K562 (cell line): ENCODE measurements around the gene TUBA4B. TPM values are rescaled to one million over a fixed set of nuclear protein-coding genes. Genes with fewer than 3 reads are reported as not detected.
A peak's percentile ranks its signal among the peaks of the same experiment; 100 is the strongest.

Experiments
- BRF1 ChIP-seq: IDR thresholded peaks from 3 replicates; pipeline ENCODE4 v1.6.1; 2011; ENCODE audit warnings: borderline replicate concordance, mild to moderate bottlenecking; ENCODE audit not compliant: insufficient read length; ENCODE audit errors: extremely low read depth
- DMBX1 ChIP-seq: fragments of 250-450 bp; sonication (Bioruptor Pico); IDR thresholded peaks from 2 replicates; pipeline ENCODE4 v1.8.0; 2022; ENCODE audit warnings: inconsistent platforms, mild to moderate bottlenecking, moderate library complexity, borderline replicate concordance
- E2F3 ChIP-seq: fragments of 250-450 bp; sonication (Bioruptor Pico); IDR thresholded peaks from 2 replicates; pipeline ENCODE4 v1.4.0; 2020; ENCODE audit warnings: mild to moderate bottlenecking
- HDAC6 ChIP-seq: IDR thresholded peaks from 2 replicates; pipeline ENCODE4 v1.6.1; 2012; ENCODE audit warnings: low read depth, mild to moderate bottlenecking, control low read depth, inconsistent platforms, low read length, moderate library complexity
- HLTF ChIP-seq: fragments of 450-650 bp; IDR thresholded peaks from 2 replicates; pipeline ENCODE4 v1.6.1; 2016
- HMBOX1 ChIP-seq: sonication (generic); IDR thresholded peaks from 2 replicates; pipeline ENCODE4 v1.6.1; 2016
- HNRNPLL ChIP-seq: fragments of 200-400 bp; formaldehyde crosslinking; IDR thresholded peaks from 2 replicates; pipeline ENCODE4 v1.6.1; 2017; ENCODE audit warnings: low read length, low read depth, mild to moderate bottlenecking; ENCODE audit not compliant: poor library complexity, severe bottlenecking
- ILF3 ChIP-seq: fragments of 450-650 bp; IDR thresholded peaks from 2 replicates; pipeline ENCODE4 v1.6.1; 2018; ENCODE audit warnings: antibody characterized with exemption, mild to moderate bottlenecking, moderate library complexity, borderline replicate concordance
- KDM5B ChIP-seq: fragments of 200-600 bp; sonication (generic); IDR thresholded peaks from 2 replicates; pipeline ENCODE4 v1.6.1; 2012; ENCODE audit warnings: low read depth, mild to moderate bottlenecking, moderate library complexity, low read length, control low read depth, inconsistent platforms; ENCODE audit not compliant: insufficient replicate concordance
- L3MBTL2 ChIP-seq: fragments of 450-650 bp; IDR thresholded peaks from 2 replicates; pipeline ENCODE4 v1.6.1; 2016; ENCODE audit warnings: mild to moderate bottlenecking, moderate library complexity
- MBD2 ChIP-seq: sonication (generic); IDR thresholded peaks from 2 replicates; pipeline ENCODE4 v1.6.1; 2016; ENCODE audit warnings: low read depth, borderline replicate concordance
- MEF2D ChIP-seq: conservative IDR thresholded peaks from 2 replicates; pipeline ENCODE4 v1.6.1; 2016; ENCODE audit warnings: low read depth, missing genetic modification characterization, missing compliant biosample characterization
- NCOA1 ChIP-seq: fragments of 450-650 bp; IDR thresholded peaks from 2 replicates; pipeline ENCODE4 v1.6.1; 2016; ENCODE audit warnings: low read depth
- NCOA4 ChIP-seq: fragments of 450-650 bp; IDR thresholded peaks from 2 replicates; pipeline ENCODE4 v1.6.1; 2018; ENCODE audit warnings: mild to moderate bottlenecking; ENCODE audit not compliant: partially characterized antibody
- NRF1 ChIP-seq, 2 experiments: fragments of 450-650 bp; IDR thresholded peaks in 1 of 2; conservative IDR thresholded peaks in 1 of 2; 2 replicates each; pipeline ENCODE4 v1.6.1; 2014; ENCODE audit warnings: mild to moderate bottlenecking in 2 of 2
- PCBP1 ChIP-seq: fragments of 200-400 bp; formaldehyde crosslinking; IDR thresholded peaks from 2 replicates; pipeline ENCODE4 v1.6.1; 2018; ENCODE audit warnings: mild to moderate bottlenecking, low read depth, low read length; ENCODE audit not compliant: poor library complexity, severe bottlenecking
- POLR2A ChIP-seq: fragments of 450-650 bp; conservative IDR thresholded peaks from 2 replicates; pipeline ENCODE4 v1.6.1; 2016
- POLR2G ChIP-seq: fragments of 200-400 bp; formaldehyde crosslinking; IDR thresholded peaks from 2 replicates; pipeline ENCODE4 v1.6.1; 2017; ENCODE audit warnings: low read depth, mild to moderate bottlenecking, antibody characterized with exemption, low read length, moderate library complexity
- RAD51 ChIP-seq: fragments of 450-650 bp; IDR thresholded peaks from 2 replicates; pipeline ENCODE4 v1.7.1; 2016; ENCODE audit warnings: low read depth, mild to moderate bottlenecking, borderline replicate concordance
- RBBP5 ChIP-seq: fragments of 200-600 bp; sonication (generic); IDR thresholded peaks from 2 replicates; pipeline ENCODE4 v1.6.1; 2012; ENCODE audit warnings: borderline replicate concordance, mild to moderate bottlenecking, low read length, control low read depth, inconsistent platforms; ENCODE audit not compliant: insufficient read depth, poor library complexity, severe bottlenecking
- RBM25 ChIP-seq: fragments of 200-400 bp; formaldehyde crosslinking; IDR thresholded peaks from 2 replicates; pipeline ENCODE4 v1.6.1; 2018; ENCODE audit warnings: low read length, low read depth, moderate library complexity; ENCODE audit not compliant: severe bottlenecking
- SP2 ChIP-seq: IDR thresholded peaks from 2 replicates; pipeline ENCODE4 v1.6.1; 2011; ENCODE audit warnings: mild to moderate bottlenecking, low read depth, low read length, moderate library complexity; ENCODE audit not compliant: poor library complexity, severe bottlenecking; ENCODE audit errors: extremely low read depth
- TAF1 ChIP-seq: IDR thresholded peaks from 2 replicates; pipeline ENCODE4 v1.6.1; 2011; ENCODE audit warnings: mild to moderate bottlenecking, low read length, moderate library complexity; ENCODE audit not compliant: insufficient read depth, control insufficient read depth, severe bottlenecking; ENCODE audit errors: extremely low read depth
- TAL1 ChIP-seq: fragments of 450-650 bp; IDR thresholded peaks from 2 replicates; pipeline ENCODE4 v1.6.1; 2016; ENCODE audit warnings: mild to moderate bottlenecking
- USF1 ChIP-seq: sonication (generic); formaldehyde crosslinking; IDR thresholded peaks from 2 replicates; pipeline ENCODE4 v1.9.0; 2022; ENCODE audit warnings: mild to moderate bottlenecking, missing genetic modification reagents
- ZFP30 ChIP-seq: fragments of 250-450 bp; sonication (Bioruptor Pico); IDR thresholded peaks from 2 replicates; pipeline ENCODE4 v1.8.0; 2022; ENCODE audit warnings: moderate library complexity, mild to moderate bottlenecking, inconsistent platforms, borderline replicate concordance
- ZNF41 ChIP-seq: fragments of 250-450 bp; sonication (Bioruptor Pico); conservative IDR thresholded peaks from 2 replicates; pipeline ENCODE4 v1.4.0; 2020; ENCODE audit warnings: mild to moderate bottlenecking
- ZNF699 ChIP-seq: fragments of 250-450 bp; sonication (Bioruptor Pico); IDR thresholded peaks from 2 replicates; pipeline ENCODE4 v1.8.0; 2021; ENCODE audit warnings: mild to moderate bottlenecking, moderate library complexity; ENCODE audit not compliant: insufficient replicate concordance
- polyA plus RNA-seq, 8 experiments: library from polyadenylated mRNA; depleted of rRNA in 4 of 8; stranded (reverse) in 5 of 8; unstranded in 3 of 8; fragments of >200 nt; fragmentation: Nextera tagmentation in 2 of 8; fragmentation: Illumina TruSeq in 1 of 8; extraction: Ambion mirVana in 2 of 8; extraction: Trizol in 1 of 8; gene quantifications; 2 replicates each; pipeline versions ENCODE4 v1.2.1 to v1.2.3, GENCODE V29; 2011 to 2014; ENCODE audit warnings: inconsistent platforms in 1 of 8, missing spikeins in 1 of 8
- total RNA-seq, 7 experiments: library from RNA; depleted of rRNA in 6 of 7; stranded (reverse); fragments of >200 nt in 6 of 7; fragmentation: Illumina TruSeq in 2 of 7; extraction: Trizol in 2 of 7; gene quantifications; 2 replicates each; pipeline versions ENCODE4 v1.2.1 to v1.2.3, GENCODE V29; 2011 to 2021; ENCODE audit warnings: low replicate concordance in 1 of 7

Gene TUBA4B
- total and polyA plus RNA-seq, 9 of the 15 experiments (the other 6 are each of a cell fraction or from before 2014, with no cell fraction given): 0.04 TPM; not detected in 8

- TF ChIP-seq TAF1 (peak; percentile 88), NCOA4 (no peak), KDM5B (peak; percentile 68), HNRNPLL (peak; percentile 62), HMBOX1 (no peak), RAD51 (no peak), POLR2A (peak; percentile 86), RBM25 (peak; percentile 93), SP2 (peak; percentile 80), NRF1 (conservative IDR thresholded peaks at IDR 0.05 in 1 of 2, IDR thresholded peaks at IDR 0.05 in 1 of 2) (peak; percentile 82 to 83), ZNF41 (no peak), HLTF (no peak), HDAC6 (no peak), MBD2 (peak; percentile 96), DMBX1 (CRISPR knock-in tag) (peak; percentile 90; the same call in 1 of the 2 replicates), PCBP1 (peak; percentile 46), E2F3 (CRISPR knock-in tag) (0 out of 2 replicates have a peak, but pooled peaks have one; percentile 53), POLR2G (peak; percentile 92), ZFP30 (CRISPR knock-in tag) (no peak), RBBP5 (peak; percentile 59), MEF2D (tag) (no peak), TAL1 (no peak), NCOA1 (no peak), L3MBTL2 (peak; percentile 19; the same call in 1 of the 2 replicates), ILF3 (no peak), ZNF699 (no peak), USF1 (no peak; the same call in 1 of the 2 replicates), BRF1 (no peak)
Measured at GRCh38 chr2:219229305-219230058, 23.6 kb upstream of the TUBA4B start, which contains the start of the genes ANKZF1 and ATG9A (continued).
